CD8-positive, alpha-beta memory T cell (primary cell): Measurements from ENCODE around the gene RTN4RL1. TPM values are rescaled to one million over a fixed set of nuclear protein-coding genes. Genes with fewer than 3 reads are reported as not detected.

Experiments used
- CTCF ChIA-PET: fragments of 350-600 bp; sonication (Branson Sonifier 250); formaldehyde crosslinking; loops from one replicate; lab custom pipeline; 2021; ENCODE audit warnings: antibody characterized with exemption; lab: Charles Lee
- POLR2A ChIA-PET: fragments of 350-600 bp; sonication (Branson Sonifier 250); formaldehyde crosslinking; loops from one replicate; lab custom pipeline; 2021; ENCODE audit warnings: antibody characterized with exemption; lab: Charles Lee
- DNase-seq, 5 donors: peaks; one replicate each; pipeline versions ENCODE4 v3.0.0 to v3.0.0-alpha.2; 2020 to 2022; ENCODE audit warnings: mixed read lengths in 1 of 5
- H3K27ac ChIP-seq: one replicate; pipeline ENCODE4 v1.7.0; 2013; ENCODE audit warnings: low read depth, mild to moderate bottlenecking, low read length, moderate library complexity
- H3K27me3 ChIP-seq: 2 replicates; pipeline ENCODE4 v1.7.0; 2013; ENCODE audit warnings: low read length, mild to moderate bottlenecking; ENCODE audit not compliant: insufficient read depth, poor library complexity, severe bottlenecking
- H3K36me3 ChIP-seq: 2 replicates; pipeline ENCODE4 v1.7.0; 2013; ENCODE audit warnings: mild to moderate bottlenecking, low read length, moderate library complexity; ENCODE audit not compliant: insufficient read depth
- H3K4me1 ChIP-seq: 2 replicates; pipeline ENCODE4 v1.7.0; 2013; ENCODE audit warnings: mild to moderate bottlenecking, low read length, moderate library complexity; ENCODE audit not compliant: insufficient read depth
- H3K4me3 ChIP-seq: 2 replicates; pipeline ENCODE4 v1.7.0; 2013; ENCODE audit warnings: mild to moderate bottlenecking, low read length
- H3K9me3 ChIP-seq: 2 replicates; pipeline ENCODE4 v1.7.0; 2013; ENCODE audit warnings: mild to moderate bottlenecking, low read length
- H3K27ac Mint-ChIP-seq, 8 donors: one replicate each; pipeline ENCODE4 v1.8.0; 2020 to 2021; ENCODE audit warnings: mixed read lengths in 8 of 8, mild to moderate bottlenecking in 6 of 8, inconsistent platforms in 3 of 8, moderate library complexity in 3 of 8
- H3K27me3 Mint-ChIP-seq, 2 donors: one replicate each; pipeline ENCODE4 v1.8.0; 2020 to 2021; ENCODE audit warnings: mixed read lengths in 2 of 2, mild to moderate bottlenecking in 1 of 2, moderate library complexity in 1 of 2
- H3K36me3 Mint-ChIP-seq, 3 donors: one replicate each; pipeline ENCODE4 v1.8.0; 2020 to 2021; ENCODE audit warnings: mixed read lengths in 3 of 3, inconsistent platforms in 1 of 3, mild to moderate bottlenecking in 1 of 3
- H3K4me1 Mint-ChIP-seq, 3 donors: one replicate each; pipeline ENCODE4 v1.8.0; 2020 to 2021; ENCODE audit warnings: mixed read lengths in 3 of 3, inconsistent platforms in 1 of 3, mild to moderate bottlenecking in 1 of 3
- H3K4me3 Mint-ChIP-seq, 7 donors: one replicate each; pipeline ENCODE4 v1.8.0; 2020 to 2021; ENCODE audit warnings: mixed read lengths in 7 of 7, mild to moderate bottlenecking in 6 of 7, moderate library complexity in 4 of 7, inconsistent platforms in 2 of 7
- H3K9me3 Mint-ChIP-seq, 5 donors: one replicate each; pipeline ENCODE4 v1.8.0; 2020 to 2022; ENCODE audit warnings: mixed read lengths in 5 of 5, mild to moderate bottlenecking in 3 of 5, moderate library complexity in 2 of 5, inconsistent platforms in 1 of 5
- polyA plus RNA-seq: library from polyadenylated mRNA; unstranded; fragments of 300-500 nt; fragmentation: Illumina TruSeq; gene quantifications from one replicate; pipeline ENCODE4 v1.2.3, GENCODE V29; 2021
- total RNA-seq, 2 experiments: library from RNA; stranded (reverse); gene quantifications; one replicate each; pipeline ENCODE4 v1.2.3, GENCODE V29; 2021

Gene RTN4RL1
- total and polyA plus RNA-seq, 3 experiments from 2014 or later: 0.32 to 1.2 (median 1.0) TPM

GRCh38 chr17:1906662-1907101 is 118.5 kb downstream of the RTN4RL1 start:
- Mint-ChIP-seq H3K36me3 (no peaks in the 10 kb centered on the region), H3K4me1 (peaks cover 4 to 14% (median 6%) of the 10 kb centered on the region in 3 donors), H3K4me3 (no peak overlapping the region), H3K27me3 (peaks cover 25 to 60% of the 10 kb centered on the region in 2 donors), H3K9me3 (no peaks in the 10 kb centered on the region), H3K27ac (no peak overlapping the region)
- POLR2A ChIA-PET: no interaction called here
- peaks cover 9% of the 10 kb centered on the region for H3K4me1 ChIP-seq
- H3K36me3 ChIP-seq: no peaks in the 10 kb centered on the region
- H3K4me3 ChIP-seq: no peak overlapping the region
- CTCF ChIA-PET: no interaction called here
- H3K27me3 ChIP-seq: peaks cover 29% of the 10 kb centered on the region
- H3K9me3 ChIP-seq: no peaks in the 10 kb centered on the region
- DNase-seq: no peak
- no peak overlapping the region for H3K27ac ChIP-seq

- POLR2A ChIA-PET: no interaction called here
- H3K27me3 Mint-ChIP-seq: peaks cover 25 to 53% of the 10 kb centered on the region in 2 donors
- CTCF ChIA-PET: no interaction called here
- no peaks in the 10 kb centered on the region for H3K36me3 Mint-ChIP-seq
- no peaks in the 10 kb centered on the region for H3K36me3 ChIP-seq
- peaks cover 4 to 14% (median 6%) of the 10 kb centered on the region in 3 donors for H3K4me1 Mint-ChIP-seq
- H3K4me3 ChIP-seq: no peak overlapping the region
- peaks cover 29% of the 10 kb centered on the region for H3K27me3 ChIP-seq
- DNase-seq: no peak
- H3K27ac ChIP-seq: no peak overlapping the region
- H3K4me1 ChIP-seq: peaks cover 9% of the 10 kb centered on the region
- no peaks in the 10 kb centered on the region for H3K9me3 Mint-ChIP-seq
- H3K4me3 Mint-ChIP-seq: no peak overlapping the region
- no peaks in the 10 kb centered on the region for H3K9me3 ChIP-seq
- no peak overlapping the region for H3K27ac Mint-ChIP-seq
Measured at GRCh38 chr17:1905190-1905913, 119.8 kb downstream of the RTN4RL1 start.

DNA sequence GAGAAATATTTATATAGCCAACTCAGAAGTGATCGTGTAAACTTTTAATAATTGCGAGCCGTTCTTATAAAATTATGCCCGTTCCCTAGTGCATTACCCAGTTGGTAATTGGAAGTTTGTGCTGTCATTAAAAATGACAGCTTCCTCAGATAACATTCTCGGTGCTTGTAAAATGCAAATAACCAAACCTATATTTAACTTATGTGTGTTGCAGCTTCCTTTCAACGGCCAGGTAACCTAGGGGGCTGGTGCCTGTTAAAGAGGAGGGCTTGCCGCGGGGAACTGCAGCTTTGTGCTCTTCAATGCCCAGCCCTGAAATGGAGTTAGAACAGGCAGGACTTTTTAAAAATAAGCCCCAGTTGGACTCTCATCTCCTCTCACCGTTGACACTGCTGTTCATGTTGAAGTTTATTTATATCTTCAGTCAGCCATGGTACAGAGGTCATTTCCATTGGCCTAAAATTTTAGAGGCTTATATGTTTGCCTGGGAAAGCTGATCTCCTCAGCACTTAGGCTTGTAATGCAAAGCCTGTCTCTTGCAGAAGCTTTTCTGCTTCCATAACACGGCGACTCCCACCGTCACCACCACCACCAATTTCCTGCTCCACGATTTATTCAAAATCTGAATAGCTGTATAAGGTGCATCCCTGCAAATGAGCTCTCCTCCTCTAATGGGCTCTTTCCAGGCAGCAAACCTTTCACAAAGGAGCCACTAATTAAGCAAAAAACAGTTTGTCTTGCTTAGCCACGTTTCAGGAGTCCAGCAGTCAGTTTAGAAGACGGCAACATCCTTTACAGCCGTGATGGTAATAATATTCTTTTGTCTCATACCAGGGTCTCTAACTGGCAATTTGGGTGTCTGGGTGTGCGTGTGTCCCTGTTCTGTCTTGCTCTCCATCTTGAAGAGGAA is 120.6 kb downstream of the RTN4RL1 start:
- ChIA-PET CTCF (interaction anchor here (0.8 kb wide), 1 partner anchor 126 kb away, joined by 3 read pairs; the partner anchor contains the start of gene DPH1), POLR2A (no interaction called here)
- H3K27me3 ChIP-seq: peaks cover 20% of the 10 kb centered on the region
- Mint-ChIP-seq H3K27ac (no peak overlapping the region), H3K36me3 (peaks cover 0 to 3% (median 0%) of the 10 kb centered on the region in 3 donors), H3K4me1 (peaks cover 4 to 14% (median 6%) of the 10 kb centered on the region in 3 donors), H3K9me3 (no peaks in the 10 kb centered on the region), H3K27me3 (peaks cover 22 to 45% of the 10 kb centered on the region in 2 donors), H3K4me3 (no peak overlapping the region)
- no peak overlapping the region for H3K4me3 ChIP-seq
- no peak overlapping the region for H3K27ac ChIP-seq
- DNase-seq: no peak
- H3K9me3 ChIP-seq: no peaks in the 10 kb centered on the region
- peaks cover 9% of the 10 kb centered on the region for H3K4me1 ChIP-seq
- no peaks in the 10 kb centered on the region for H3K36me3 ChIP-seq

DNA sequence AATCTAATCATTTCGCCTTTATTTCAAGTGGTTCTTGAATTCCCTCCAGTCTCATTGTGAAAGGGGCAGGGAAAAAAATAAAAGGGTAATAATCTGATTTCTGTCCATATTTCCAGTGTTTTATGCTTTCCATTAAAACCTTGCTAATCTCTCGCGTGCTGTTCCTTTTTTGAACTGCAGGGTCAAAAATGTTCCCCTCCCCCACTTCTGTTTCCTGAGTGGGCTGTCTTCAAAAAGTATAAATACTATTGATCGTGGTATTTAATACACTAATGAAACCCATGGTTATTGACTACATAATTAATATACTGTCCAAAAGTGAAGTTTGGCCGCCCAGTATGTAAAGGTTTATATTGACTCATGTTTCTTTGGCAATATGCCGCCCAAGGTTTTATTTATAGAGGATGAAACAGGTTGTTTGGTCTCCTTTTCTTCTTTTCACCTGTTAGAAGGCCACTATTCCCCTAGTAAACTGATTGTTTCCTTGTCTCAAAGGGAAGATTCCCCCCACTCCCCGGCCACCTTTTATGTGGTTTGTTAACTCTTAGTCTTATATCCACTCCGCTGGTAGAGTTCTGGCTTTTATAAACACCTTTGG is 125.6 kb downstream of the RTN4RL1 start:
- no peaks in the 10 kb centered on the region for H3K4me1 Mint-ChIP-seq
- Histone ChIP-seq H3K27me3 (no peaks in the 10 kb centered on the region), H3K9me3 (no peaks in the 10 kb centered on the region), H3K36me3 (peaks cover 38% of the 10 kb centered on the region), H3K4me1 (no peaks in the 10 kb centered on the region), H3K27ac (no peak overlapping the region), H3K4me3 (no peak overlapping the region)
- H3K36me3 Mint-ChIP-seq: peaks cover 4 to 51% (median 17%) of the 10 kb centered on the region in 3 donors
- ChIA-PET POLR2A (no interaction called here), CTCF (no interaction called here)
- no peak for DNase-seq
- no peak overlapping the region for H3K27ac Mint-ChIP-seq
- H3K27me3 Mint-ChIP-seq: no peaks in the 10 kb centered on the region
- no peaks in the 10 kb centered on the region for H3K9me3 Mint-ChIP-seq
- no peak overlapping the region for H3K4me3 Mint-ChIP-seq

GRCh38 chr17:1898872-1899271 is 126.3 kb downstream of the RTN4RL1 start:
- Mint-ChIP-seq H3K27me3 (no peaks in the 10 kb centered on the region), H3K36me3 (peaks cover 4 to 57% (median 20%) of the 10 kb centered on the region in 3 donors), H3K9me3 (no peaks in the 10 kb centered on the region), H3K4me3 (no peak overlapping the region), H3K4me1 (no peaks in the 10 kb centered on the region), H3K27ac (peak overlapping the region in 1 of 8 donors; percentile 33)
- Histone ChIP-seq H3K36me3 (peaks cover 43% of the 10 kb centered on the region), H3K9me3 (no peaks in the 10 kb centered on the region), H3K4me1 (no peaks in the 10 kb centered on the region), H3K27me3 (no peaks in the 10 kb centered on the region), H3K4me3 (no peak overlapping the region), H3K27ac (no peak overlapping the region)
- ChIA-PET POLR2A (no interaction called here), CTCF (no interaction called here)
- DNase-seq: no peak

DNA sequence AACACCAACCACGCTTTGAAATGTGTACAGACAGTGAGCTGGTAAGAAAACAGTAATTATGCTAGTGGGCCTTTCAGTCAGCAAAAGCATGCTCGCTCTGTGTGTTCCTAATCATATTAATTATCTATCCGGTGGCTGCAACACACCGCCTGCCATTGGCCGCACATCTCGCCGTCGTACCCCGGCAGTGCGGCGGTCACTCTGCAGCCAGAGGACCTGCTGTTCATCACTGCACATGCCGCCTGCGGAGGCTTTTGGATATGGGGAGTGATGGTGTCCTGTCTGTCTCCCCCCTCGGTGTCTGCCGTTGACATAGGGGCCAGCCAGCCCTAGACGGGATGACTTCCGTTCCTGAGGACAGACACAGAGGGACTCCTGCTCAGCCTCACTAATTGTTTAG is 126.8 kb downstream of the RTN4RL1 start:
- no peak overlapping the region for H3K27ac ChIP-seq
- Mint-ChIP-seq H3K27ac (no peak overlapping the region), H3K4me3 (no peak overlapping the region), H3K36me3 (peaks cover 4 to 61% (median 20%) of the 10 kb centered on the region in 3 donors), H3K4me1 (no peaks in the 10 kb centered on the region), H3K9me3 (no peaks in the 10 kb centered on the region), H3K27me3 (no peaks in the 10 kb centered on the region)
- H3K27me3 ChIP-seq: no peaks in the 10 kb centered on the region
- no peak for DNase-seq
- CTCF ChIA-PET: no interaction called here
- no peak overlapping the region for H3K4me3 ChIP-seq
- H3K36me3 ChIP-seq: peaks cover 46% of the 10 kb centered on the region
- POLR2A ChIA-PET: no interaction called here
- no peaks in the 10 kb centered on the region for H3K4me1 ChIP-seq
- no peaks in the 10 kb centered on the region for H3K9me3 ChIP-seq

DNA sequence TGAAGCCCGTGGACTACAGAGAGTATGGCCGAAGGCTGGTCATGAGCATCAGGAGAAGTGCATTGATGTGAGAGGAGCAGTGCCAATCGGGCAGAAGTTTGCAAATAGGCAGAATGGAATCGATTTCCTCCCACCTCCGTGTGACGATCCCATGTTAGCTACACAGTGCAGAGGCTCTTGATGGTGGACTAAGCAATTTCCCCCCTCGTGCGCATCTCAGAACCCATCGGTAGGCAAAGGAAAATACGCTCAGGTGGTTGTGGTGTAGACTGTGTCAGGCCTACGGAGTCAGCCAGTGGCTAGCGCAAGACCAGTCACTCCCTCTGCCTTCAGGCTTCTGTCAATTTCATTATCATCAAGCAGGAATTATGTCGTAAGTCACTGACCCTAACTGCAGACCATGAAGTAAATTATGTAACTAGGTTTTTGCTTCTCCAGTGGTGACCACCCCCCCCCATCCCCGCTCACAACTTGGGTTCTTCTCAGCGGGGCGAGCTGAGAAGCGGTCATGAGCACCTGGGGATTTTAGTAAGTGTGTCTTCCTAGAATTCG is 128.0 kb downstream of the RTN4RL1 start:
- DNase-seq: no peak
- CTCF ChIA-PET: no interaction called here
- H3K4me3 ChIP-seq: no peak overlapping the region
- H3K27ac ChIP-seq: no peak overlapping the region
- peaks cover 4 to 73% (median 29%) of the 10 kb centered on the region in 3 donors for H3K36me3 Mint-ChIP-seq
- no peaks in the 10 kb centered on the region for H3K27me3 Mint-ChIP-seq
- H3K27me3 ChIP-seq: no peaks in the 10 kb centered on the region
- POLR2A ChIA-PET: interaction anchor here (0.6 kb wide), 1 partner anchor 72 kb away, joined by 3 read pairs; no protein-coding TSS in a partner anchor
- H3K27ac Mint-ChIP-seq: no peak overlapping the region
- H3K4me3 Mint-ChIP-seq: no peak overlapping the region
- H3K4me1 Mint-ChIP-seq: peaks cover 0 to under 1% (median 0%) of the 10 kb centered on the region in 3 donors
- no peaks in the 10 kb centered on the region for H3K9me3 Mint-ChIP-seq
- H3K4me1 ChIP-seq: no peaks in the 10 kb centered on the region
- peaks cover 57% of the 10 kb centered on the region for H3K36me3 ChIP-seq
- no peaks in the 10 kb centered on the region for H3K9me3 ChIP-seq
